K562 (cell line): ENCODE data around the gene SEMA6C. TPM values are rescaled to one million over a fixed set of nuclear protein-coding genes. Genes with fewer than 3 reads are reported as not detected.

ENCODE experiments used
- BMI1 ChIP-seq: fragments of 150-350 bp; IDR thresholded peaks from 2 replicates; pipeline ENCODE4 v1.6.1; 2014; ENCODE audit warnings: low read length
- CCAR2 ChIP-seq: fragments of 200-400 bp; formaldehyde crosslinking; IDR thresholded peaks from 2 replicates; pipeline ENCODE4 v1.6.1; 2017; ENCODE audit warnings: mild to moderate bottlenecking, low read depth, low read length
- HDAC2 ChIP-seq: fragments of 450-650 bp; IDR thresholded peaks from 2 replicates; pipeline ENCODE4 v1.6.1; 2016; ENCODE audit warnings: mild to moderate bottlenecking
- KLF13 ChIP-seq: fragments of 450-650 bp; IDR thresholded peaks from 2 replicates; pipeline ENCODE4 v1.6.1; 2016; ENCODE audit warnings: missing genetic modification characterization, low read depth, mild to moderate bottlenecking, missing compliant biosample characterization, moderate library complexity, borderline replicate concordance
- NCOA1 ChIP-seq: fragments of 450-650 bp; IDR thresholded peaks from 2 replicates; pipeline ENCODE4 v1.6.1; 2016; ENCODE audit warnings: low read depth
- PCBP1 ChIP-seq: fragments of 200-400 bp; formaldehyde crosslinking; IDR thresholded peaks from 2 replicates; pipeline ENCODE4 v1.6.1; 2018; ENCODE audit warnings: mild to moderate bottlenecking, low read depth, low read length; ENCODE audit not compliant: poor library complexity, severe bottlenecking
- SMAD4 ChIP-seq: fragments of 250-450 bp; sonication (Bioruptor Pico); conservative IDR thresholded peaks from 2 replicates; pipeline ENCODE4 v1.8.0; 2021; ENCODE audit warnings: inconsistent platforms, mild to moderate bottlenecking, moderate library complexity
- ZFP1 ChIP-seq: fragments of 450-650 bp; formaldehyde crosslinking; IDR thresholded peaks from 2 replicates; pipeline ENCODE4 v1.4.0; 2020; ENCODE audit warnings: mild to moderate bottlenecking, mixed read lengths
- ZNF197 ChIP-seq: fragments of 200-800 bp; sonication (Bioruptor generic); IDR thresholded peaks from 2 replicates; pipeline ENCODE4 v1.6.1; 2016; ENCODE audit warnings: low read depth, missing genetic modification characterization, missing compliant biosample characterization
- ZNF24 ChIP-seq: fragments of 450-650 bp; IDR thresholded peaks from 2 replicates; pipeline ENCODE4 v1.6.1; 2016
- polyA plus RNA-seq, 8 experiments: library from polyadenylated mRNA; depleted of rRNA in 4 of 8; stranded (reverse) in 5 of 8; unstranded in 3 of 8; fragments of >200 nt; fragmentation: Nextera tagmentation in 2 of 8; fragmentation: Illumina TruSeq in 1 of 8; extraction: Ambion mirVana in 2 of 8; extraction: Trizol in 1 of 8; gene quantifications; 2 replicates each; pipeline versions ENCODE4 v1.2.1 to v1.2.3, GENCODE V29; 2011 to 2014; ENCODE audit warnings: inconsistent platforms in 1 of 8, missing spikeins in 1 of 8
- total RNA-seq, 7 experiments: library from RNA; depleted of rRNA in 6 of 7; stranded (reverse); fragments of >200 nt in 6 of 7; fragmentation: Illumina TruSeq in 2 of 7; extraction: Trizol in 2 of 7; gene quantifications; 2 replicates each; pipeline versions ENCODE4 v1.2.1 to v1.2.3, GENCODE V29; 2011 to 2021; ENCODE audit warnings: low replicate concordance in 1 of 7
- TF ChIP-seq, protein P1 (sequence below), 2 experiments: fragments of 150-350 bp in 1 of 2; IDR thresholded peaks; 2 replicates each; pipeline ENCODE4 v1.6.1; 2012 to 2016; ENCODE audit warnings: low read depth in 2 of 2, low read length in 2 of 2, mild to moderate bottlenecking in 1 of 2, moderate library complexity in 1 of 2
- TF ChIP-seq, protein P2 (sequence below): sonication (generic); formaldehyde crosslinking; IDR thresholded peaks from 2 replicates; pipeline ENCODE4 v1.8.0; 2023; ENCODE audit warnings: mild to moderate bottlenecking, missing genetic modification reagents
- TF ChIP-seq, protein P3 (sequence below): sonication (generic); formaldehyde crosslinking; IDR thresholded peaks from 2 replicates; pipeline ENCODE4 v1.8.0; 2022; ENCODE audit warnings: mild to moderate bottlenecking, missing genetic modification reagents
- TF ChIP-seq, protein P4 (sequence below): sonication (generic); formaldehyde crosslinking; IDR thresholded peaks from 2 replicates; pipeline ENCODE4 v1.8.0; 2022; ENCODE audit warnings: mild to moderate bottlenecking, missing genetic modification reagents

SEMA6C gene
- total and polyA plus RNA-seq, 9 of the 15 experiments (the other 6 are each of a cell fraction or from before 2014, with no cell fraction given) = 0.03 to 4.6 (median 0.95) TPM

DNA sequence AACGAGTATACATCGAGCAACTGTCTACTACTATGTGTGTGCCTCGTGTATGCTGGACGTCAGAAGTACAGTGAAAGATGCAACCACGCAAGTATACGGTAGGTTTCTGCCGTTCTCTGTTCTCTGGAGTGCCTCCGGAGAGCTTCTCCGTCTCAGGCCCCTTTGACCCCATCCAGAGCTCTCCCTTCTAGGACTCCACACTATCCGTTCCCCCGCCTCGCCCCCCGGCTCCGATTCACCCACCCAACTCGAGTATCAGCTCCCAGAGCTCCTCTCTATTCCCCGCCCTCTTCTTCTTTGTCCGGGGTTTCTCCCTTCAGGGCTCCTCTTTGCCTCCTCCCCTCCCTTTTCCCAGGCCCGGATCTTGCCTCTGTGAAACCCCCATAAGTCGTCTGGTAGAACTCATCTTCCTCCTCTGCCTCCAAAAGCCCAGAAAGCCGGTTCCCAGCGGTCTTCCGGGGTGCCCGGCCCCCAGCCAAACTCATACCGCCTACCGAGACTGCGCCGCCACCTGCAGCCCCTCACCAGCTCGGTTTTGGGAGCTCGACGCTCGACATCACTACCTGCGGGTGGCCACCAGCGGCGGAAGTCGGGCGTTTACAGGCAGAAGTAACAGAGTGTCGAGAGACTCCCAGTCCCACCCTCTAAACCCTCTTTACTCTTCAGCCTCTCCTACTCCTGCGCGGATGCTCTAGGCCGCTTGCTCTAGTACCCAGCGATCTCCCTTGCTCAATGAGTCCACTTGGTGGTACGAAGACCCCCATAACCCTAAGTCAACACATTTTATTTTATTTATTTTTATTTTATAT, 43.4 kb upstream of the SEMA6C start, which contains the start of gene VPS72 (continued):
- TF ChIP-seq, protein P1, sequence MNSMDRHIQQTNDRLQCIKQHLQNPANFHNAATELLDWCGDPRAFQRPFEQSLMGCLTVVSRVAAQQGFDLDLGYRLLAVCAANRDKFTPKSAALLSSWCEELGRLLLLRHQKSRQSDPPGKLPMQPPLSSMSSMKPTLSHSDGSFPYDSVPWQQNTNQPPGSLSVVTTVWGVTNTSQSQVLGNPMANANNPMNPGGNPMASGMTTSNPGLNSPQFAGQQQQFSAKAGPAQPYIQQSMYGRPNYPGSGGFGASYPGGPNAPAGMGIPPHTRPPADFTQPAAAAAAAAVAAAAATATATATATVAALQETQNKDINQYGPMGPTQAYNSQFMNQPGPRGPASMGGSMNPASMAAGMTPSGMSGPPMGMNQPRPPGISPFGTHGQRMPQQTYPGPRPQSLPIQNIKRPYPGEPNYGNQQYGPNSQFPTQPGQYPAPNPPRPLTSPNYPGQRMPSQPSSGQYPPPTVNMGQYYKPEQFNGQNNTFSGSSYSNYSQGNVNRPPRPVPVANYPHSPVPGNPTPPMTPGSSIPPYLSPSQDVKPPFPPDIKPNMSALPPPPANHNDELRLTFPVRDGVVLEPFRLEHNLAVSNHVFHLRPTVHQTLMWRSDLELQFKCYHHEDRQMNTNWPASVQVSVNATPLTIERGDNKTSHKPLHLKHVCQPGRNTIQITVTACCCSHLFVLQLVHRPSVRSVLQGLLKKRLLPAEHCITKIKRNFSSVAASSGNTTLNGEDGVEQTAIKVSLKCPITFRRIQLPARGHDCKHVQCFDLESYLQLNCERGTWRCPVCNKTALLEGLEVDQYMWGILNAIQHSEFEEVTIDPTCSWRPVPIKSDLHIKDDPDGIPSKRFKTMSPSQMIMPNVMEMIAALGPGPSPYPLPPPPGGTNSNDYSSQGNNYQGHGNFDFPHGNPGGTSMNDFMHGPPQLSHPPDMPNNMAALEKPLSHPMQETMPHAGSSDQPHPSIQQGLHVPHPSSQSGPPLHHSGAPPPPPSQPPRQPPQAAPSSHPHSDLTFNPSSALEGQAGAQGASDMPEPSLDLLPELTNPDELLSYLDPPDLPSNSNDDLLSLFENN (IDR thresholded peaks at IDR 0.05; ENCODE audit: low read depth in 2 of 2, low read length in 2 of 2) = peak; percentile 44 to 98; a peak in 3 of 4 replicates
- TF ChIP-seq ZNF24 = no peak
- TF ChIP-seq, protein P2, sequence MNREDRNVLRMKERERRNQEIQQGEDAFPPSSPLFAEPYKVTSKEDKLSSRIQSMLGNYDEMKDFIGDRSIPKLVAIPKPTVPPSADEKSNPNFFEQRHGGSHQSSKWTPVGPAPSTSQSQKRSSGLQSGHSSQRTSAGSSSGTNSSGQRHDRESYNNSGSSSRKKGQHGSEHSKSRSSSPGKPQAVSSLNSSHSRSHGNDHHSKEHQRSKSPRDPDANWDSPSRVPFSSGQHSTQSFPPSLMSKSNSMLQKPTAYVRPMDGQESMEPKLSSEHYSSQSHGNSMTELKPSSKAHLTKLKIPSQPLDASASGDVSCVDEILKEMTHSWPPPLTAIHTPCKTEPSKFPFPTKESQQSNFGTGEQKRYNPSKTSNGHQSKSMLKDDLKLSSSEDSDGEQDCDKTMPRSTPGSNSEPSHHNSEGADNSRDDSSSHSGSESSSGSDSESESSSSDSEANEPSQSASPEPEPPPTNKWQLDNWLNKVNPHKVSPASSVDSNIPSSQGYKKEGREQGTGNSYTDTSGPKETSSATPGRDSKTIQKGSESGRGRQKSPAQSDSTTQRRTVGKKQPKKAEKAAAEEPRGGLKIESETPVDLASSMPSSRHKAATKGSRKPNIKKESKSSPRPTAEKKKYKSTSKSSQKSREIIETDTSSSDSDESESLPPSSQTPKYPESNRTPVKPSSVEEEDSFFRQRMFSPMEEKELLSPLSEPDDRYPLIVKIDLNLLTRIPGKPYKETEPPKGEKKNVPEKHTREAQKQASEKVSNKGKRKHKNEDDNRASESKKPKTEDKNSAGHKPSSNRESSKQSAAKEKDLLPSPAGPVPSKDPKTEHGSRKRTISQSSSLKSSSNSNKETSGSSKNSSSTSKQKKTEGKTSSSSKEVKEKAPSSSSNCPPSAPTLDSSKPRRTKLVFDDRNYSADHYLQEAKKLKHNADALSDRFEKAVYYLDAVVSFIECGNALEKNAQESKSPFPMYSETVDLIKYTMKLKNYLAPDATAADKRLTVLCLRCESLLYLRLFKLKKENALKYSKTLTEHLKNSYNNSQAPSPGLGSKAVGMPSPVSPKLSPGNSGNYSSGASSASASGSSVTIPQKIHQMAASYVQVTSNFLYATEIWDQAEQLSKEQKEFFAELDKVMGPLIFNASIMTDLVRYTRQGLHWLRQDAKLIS (CRISPR knock-in tag) = 0 out of 2 replicates have a peak, but pooled peaks have one; percentile 70
- TF ChIP-seq CCAR2 = no peak
- no peak for TF ChIP-seq ZNF197 (CRISPR knock-in tag)
- no peak for TF ChIP-seq NCOA1
- TF ChIP-seq BMI1 = no peak
- TF ChIP-seq, protein P3, sequence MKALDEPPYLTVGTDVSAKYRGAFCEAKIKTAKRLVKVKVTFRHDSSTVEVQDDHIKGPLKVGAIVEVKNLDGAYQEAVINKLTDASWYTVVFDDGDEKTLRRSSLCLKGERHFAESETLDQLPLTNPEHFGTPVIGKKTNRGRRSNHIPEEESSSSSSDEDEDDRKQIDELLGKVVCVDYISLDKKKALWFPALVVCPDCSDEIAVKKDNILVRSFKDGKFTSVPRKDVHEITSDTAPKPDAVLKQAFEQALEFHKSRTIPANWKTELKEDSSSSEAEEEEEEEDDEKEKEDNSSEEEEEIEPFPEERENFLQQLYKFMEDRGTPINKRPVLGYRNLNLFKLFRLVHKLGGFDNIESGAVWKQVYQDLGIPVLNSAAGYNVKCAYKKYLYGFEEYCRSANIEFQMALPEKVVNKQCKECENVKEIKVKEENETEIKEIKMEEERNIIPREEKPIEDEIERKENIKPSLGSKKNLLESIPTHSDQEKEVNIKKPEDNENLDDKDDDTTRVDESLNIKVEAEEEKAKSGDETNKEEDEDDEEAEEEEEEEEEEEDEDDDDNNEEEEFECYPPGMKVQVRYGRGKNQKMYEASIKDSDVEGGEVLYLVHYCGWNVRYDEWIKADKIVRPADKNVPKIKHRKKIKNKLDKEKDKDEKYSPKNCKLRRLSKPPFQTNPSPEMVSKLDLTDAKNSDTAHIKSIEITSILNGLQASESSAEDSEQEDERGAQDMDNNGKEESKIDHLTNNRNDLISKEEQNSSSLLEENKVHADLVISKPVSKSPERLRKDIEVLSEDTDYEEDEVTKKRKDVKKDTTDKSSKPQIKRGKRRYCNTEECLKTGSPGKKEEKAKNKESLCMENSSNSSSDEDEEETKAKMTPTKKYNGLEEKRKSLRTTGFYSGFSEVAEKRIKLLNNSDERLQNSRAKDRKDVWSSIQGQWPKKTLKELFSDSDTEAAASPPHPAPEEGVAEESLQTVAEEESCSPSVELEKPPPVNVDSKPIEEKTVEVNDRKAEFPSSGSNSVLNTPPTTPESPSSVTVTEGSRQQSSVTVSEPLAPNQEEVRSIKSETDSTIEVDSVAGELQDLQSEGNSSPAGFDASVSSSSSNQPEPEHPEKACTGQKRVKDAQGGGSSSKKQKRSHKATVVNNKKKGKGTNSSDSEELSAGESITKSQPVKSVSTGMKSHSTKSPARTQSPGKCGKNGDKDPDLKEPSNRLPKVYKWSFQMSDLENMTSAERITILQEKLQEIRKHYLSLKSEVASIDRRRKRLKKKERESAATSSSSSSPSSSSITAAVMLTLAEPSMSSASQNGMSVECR (CRISPR knock-in tag) = no peak
- TF ChIP-seq ZFP1 = no peak
- no peak for TF ChIP-seq KLF13 (tag)
- TF ChIP-seq PCBP1 = no peak
- TF ChIP-seq, protein P4, sequence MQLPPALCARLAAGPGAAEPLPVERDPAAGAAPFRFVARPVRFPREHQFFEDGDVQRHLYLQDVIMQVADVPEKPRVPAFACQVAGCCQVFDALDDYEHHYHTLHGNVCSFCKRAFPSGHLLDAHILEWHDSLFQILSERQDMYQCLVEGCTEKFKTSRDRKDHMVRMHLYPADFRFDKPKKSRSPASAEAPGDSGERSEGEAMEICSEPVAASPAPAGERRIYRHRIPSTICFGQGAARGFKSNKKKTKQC = no peak
- TF ChIP-seq HDAC2 = peak; percentile 69
- TF ChIP-seq SMAD4 = no peak; the same call in none of the 2 replicates
